RWPE2 (cell line): ENCODE measurements around the gene ANKS1B.

ENCODE experiments used
- ATAC-seq: fragments of 200-7000 bp; cut with Tn5 transposase; 3 replicates; pipeline ENCODE4 v1.9.1; 2021; ENCODE audit warnings: low read depth
- DNase-seq: peaks from one replicate; pipeline ENCODE4 v3.0.0-alpha.2; 2020; ENCODE audit warnings: low spot score
- H3K27ac ChIP-seq: fragments of 450-650 bp; 2 replicates; pipeline ENCODE4 v1.5.1; 2017; ENCODE audit warnings: mild to moderate bottlenecking; ENCODE audit not compliant: poor library complexity, severe bottlenecking
- H3K27me3 ChIP-seq: fragments of 250-450 bp; sonication (Bioruptor Pico); 2 replicates; pipeline ENCODE4 v1.5.1; 2021; ENCODE audit warnings: mild to moderate bottlenecking, moderate library complexity; ENCODE audit not compliant: insufficient read depth, poor library complexity, severe bottlenecking
- H3K36me3 ChIP-seq: fragments of 250-450 bp; sonication (Bioruptor Pico); 2 replicates; pipeline ENCODE4 v1.5.1; 2020; ENCODE audit warnings: low read depth, mild to moderate bottlenecking, moderate library complexity
- H3K4me1 ChIP-seq: fragments of 250-450 bp; sonication (Bioruptor Pico); 2 replicates; pipeline ENCODE4 v1.5.1; 2021; ENCODE audit warnings: mild to moderate bottlenecking, moderate library complexity; ENCODE audit not compliant: insufficient read depth, poor library complexity, severe bottlenecking
- H3K4me3 ChIP-seq: fragments of 250-450 bp; sonication (Bioruptor Pico); 2 replicates; pipeline ENCODE4 v1.5.1; 2021; ENCODE audit warnings: mild to moderate bottlenecking, moderate library complexity; ENCODE audit not compliant: severe bottlenecking
- H3K9me3 ChIP-seq: fragments of 250-450 bp; sonication (Bioruptor Pico); 2 replicates; pipeline ENCODE4 v1.5.1; 2021; ENCODE audit warnings: mild to moderate bottlenecking, moderate library complexity; ENCODE audit not compliant: severe bottlenecking
- CTCF ChIP-seq: fragments of 450-650 bp; IDR thresholded peaks from one replicate; pipeline ENCODE4 v1.5.1; 2017; ENCODE audit warnings: mild to moderate bottlenecking, moderate library complexity; ENCODE audit not compliant: poor library complexity, severe bottlenecking

ANKS1B gene

GRCh38 chr12:99265648-99266047, 719.1 kb downstream of the ANKS1B start:
- no peak for DNase-seq
- no peak for TF ChIP-seq CTCF
- ATAC-seq = no peak
- Histone ChIP-seq H3K9me3 (peaks cover 2% of the 10 kb centered on the region), H3K27me3 (no peaks in the 10 kb centered on the region), H3K4me1 (no peaks in the 10 kb centered on the region), H3K4me3 (no peak overlapping the region), H3K27ac (no peak overlapping the region), H3K36me3 (no peaks in the 10 kb centered on the region)

GRCh38 chr12:99261256-99261655, 723.5 kb downstream of the ANKS1B start:
- ATAC-seq = no peak
- H3K4me3 ChIP-seq = no peak overlapping the region
- DNase-seq = no peak

DNA sequence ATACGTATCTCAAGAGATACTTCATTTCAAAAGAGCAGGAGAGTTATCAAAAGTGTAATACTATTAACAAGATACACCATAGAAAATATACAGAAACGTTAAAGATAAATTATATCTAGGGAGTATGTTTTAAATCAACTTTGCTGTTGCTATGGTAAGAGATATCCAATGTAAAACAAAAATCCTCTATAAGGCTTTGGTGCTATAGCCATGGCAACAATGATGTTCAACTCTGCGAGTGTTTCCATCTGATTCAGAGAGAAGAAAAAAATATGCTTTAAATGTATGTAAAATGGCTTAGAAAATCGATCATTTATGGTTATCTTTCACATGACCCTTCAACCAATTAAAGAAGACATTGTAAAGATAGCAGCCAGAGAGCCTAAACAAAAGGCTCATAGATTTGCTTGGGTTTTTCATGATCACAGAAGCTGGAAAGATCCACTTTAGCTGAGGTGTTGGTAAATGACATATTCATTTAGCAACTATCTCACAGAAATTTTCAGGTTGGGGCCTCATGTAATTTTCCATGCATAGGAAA, 724.2 kb downstream of the ANKS1B start:
- Histone ChIP-seq H3K27me3 (no peaks in the 10 kb centered on the region), H3K4me3 (no peak overlapping the region), H3K9me3 (peaks cover 2% of the 10 kb centered on the region), H3K27ac (no peak overlapping the region), H3K36me3 (no peaks in the 10 kb centered on the region), H3K4me1 (no peaks in the 10 kb centered on the region)
- ATAC-seq (no peak), DNase-seq (no peak)
- no peak for TF ChIP-seq CTCF

More at GRCh38 chr12:99261256-99261655, 723.5 kb downstream of the ANKS1B start:
- Histone ChIP-seq H3K36me3 (no peaks in the 10 kb centered on the region), H3K9me3 (peaks cover 2% of the 10 kb centered on the region), H3K4me1 (no peaks in the 10 kb centered on the region), H3K27me3 (no peaks in the 10 kb centered on the region), H3K27ac (no peak overlapping the region)
- TF ChIP-seq CTCF = no peak

DNA sequence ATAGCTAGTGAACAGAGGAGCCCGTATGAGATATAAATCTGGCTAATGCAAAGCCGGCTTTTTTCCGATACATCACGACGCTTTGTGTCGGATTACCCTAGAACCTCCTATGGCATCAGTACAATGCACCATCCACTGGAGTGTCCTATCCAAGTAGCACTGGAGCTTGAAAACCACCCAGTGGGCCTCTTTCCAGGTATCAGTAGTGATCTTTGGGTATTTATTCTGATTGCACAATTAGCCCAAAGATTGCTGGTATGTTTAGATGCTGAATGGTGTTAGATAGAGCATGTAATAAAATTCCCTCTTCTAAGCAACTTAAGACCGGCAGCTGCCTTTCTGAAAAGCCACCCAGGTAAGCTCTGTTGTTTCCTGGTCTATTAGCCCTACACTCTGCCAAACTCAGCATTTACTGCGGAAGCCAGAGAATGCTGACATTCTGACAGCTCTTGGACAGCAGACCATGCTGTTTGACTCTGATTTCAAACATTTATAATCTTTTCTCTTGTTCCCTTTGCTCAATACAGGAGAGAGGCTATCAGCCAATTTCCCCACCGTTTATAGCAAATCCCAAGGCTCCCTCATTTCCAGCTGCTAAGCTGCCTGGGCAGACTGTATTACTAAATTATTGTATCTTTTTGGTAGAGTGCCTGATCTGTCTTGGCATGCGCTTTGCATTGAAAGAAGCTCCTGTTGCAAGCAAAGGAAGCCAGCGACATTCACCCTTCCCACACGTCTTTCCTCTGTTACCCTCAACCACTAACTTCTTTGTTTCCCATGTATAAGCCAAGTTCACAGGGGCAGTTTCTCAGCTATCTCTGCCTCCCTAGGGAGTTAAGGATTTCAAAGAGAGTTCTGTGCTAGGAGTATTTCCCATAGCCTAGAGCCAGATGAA, 725.4 kb downstream of the ANKS1B start:
- no peaks in the 10 kb centered on the region for H3K4me1 ChIP-seq
- H3K27ac ChIP-seq = no peak overlapping the region
- TF ChIP-seq CTCF = no peak
- no peak overlapping the region for H3K4me3 ChIP-seq
- H3K36me3 ChIP-seq = no peaks in the 10 kb centered on the region
- H3K27me3 ChIP-seq = no peaks in the 10 kb centered on the region
- peaks cover 2% of the 10 kb centered on the region for H3K9me3 ChIP-seq
- ATAC-seq = no peak
- DNase-seq = no peak

GRCh38 chr12:99257672-99258071, 727.1 kb downstream of the ANKS1B start:
- H3K4me3 ChIP-seq = no peak overlapping the region
- no peaks in the 10 kb centered on the region for H3K27me3 ChIP-seq
- no peak for TF ChIP-seq CTCF
- DNase-seq (no peak), ATAC-seq (no peak)
- no peaks in the 10 kb centered on the region for H3K36me3 ChIP-seq
- H3K4me1 ChIP-seq = no peaks in the 10 kb centered on the region
- peaks cover 2% of the 10 kb centered on the region for H3K9me3 ChIP-seq
- H3K27ac ChIP-seq = no peak overlapping the region
